Neuronal stem cell (in vitro differentiated cells): ENCODE measurements around the gene ZNF730.
"Not testable (repeated sequence)": the region's sequence is repeated elsewhere in the genome, so short reads cannot be mapped to it uniquely, and the experiment has no call there.

ENCODE experiments used
- DNase-seq: peaks from one replicate; pipeline ENCODE4 v3.0.0-alpha.2; 2013; ENCODE audit warnings: low spot score
- H2AFZ ChIP-seq: one replicate; pipeline ENCODE4 v1.6.1; 2013; ENCODE audit warnings: mild to moderate bottlenecking, low read length, inconsistent platforms
- H2AK5ac ChIP-seq: 2 replicates; pipeline ENCODE4 v1.6.1; 2013; ENCODE audit warnings: low read depth, mild to moderate bottlenecking, inconsistent platforms, low read length, moderate library complexity, mixed read lengths
- H2BK120ac ChIP-seq: 2 replicates; pipeline ENCODE4 v1.6.1; 2013; ENCODE audit warnings: low read depth, mild to moderate bottlenecking, inconsistent platforms, low read length, moderate library complexity, mixed read lengths
- H2BK12ac ChIP-seq: one replicate; pipeline ENCODE4 v1.6.1; 2013; ENCODE audit warnings: low read length, inconsistent platforms
- H2BK15ac ChIP-seq: 2 replicates; pipeline ENCODE4 v1.6.1; 2013; ENCODE audit warnings: mild to moderate bottlenecking, low read length, inconsistent platforms, mixed read lengths
- H2BK5ac ChIP-seq: one replicate; pipeline ENCODE4 v1.6.1; 2013; ENCODE audit warnings: inconsistent platforms, mild to moderate bottlenecking, low read length, moderate library complexity
- H3K14ac ChIP-seq: one replicate; pipeline ENCODE4 v1.6.1; 2013; ENCODE audit warnings: low read length, inconsistent platforms
- H3K18ac ChIP-seq: 2 replicates; pipeline ENCODE4 v1.6.1; 2013; ENCODE audit warnings: low read length, inconsistent platforms
- H3K23ac ChIP-seq: 2 replicates; pipeline ENCODE4 v1.6.1; 2013; ENCODE audit warnings: low read depth, mild to moderate bottlenecking, mixed read lengths, low read length, inconsistent platforms; ENCODE audit not compliant: poor library complexity
- H3K27ac ChIP-seq: replicated peaks from 3 replicates; pipeline ENCODE4 v1.5.1; 2013; ENCODE audit warnings: low read length, inconsistent platforms
- H3K27me3 ChIP-seq, 3 experiments: 2 replicates each; pipeline ENCODE4 v1.6.1; 2013; ENCODE audit warnings: low read length in 3 of 3, mild to moderate bottlenecking in 2 of 3, inconsistent platforms in 1 of 3, low read depth in 1 of 3, mixed read lengths in 1 of 3, moderate library complexity in 1 of 3; ENCODE audit not compliant: control insufficient read depth in 3 of 3, insufficient read depth in 3 of 3
- H3K36me3 ChIP-seq, 2 donors: replicated peaks in 1 of 2; 2 replicates each; pipeline ENCODE4 v1.6.1; 2013; ENCODE audit warnings: low read length in 2 of 2; ENCODE audit not compliant: control insufficient read depth in 2 of 2, insufficient read depth in 2 of 2
- H3K4ac ChIP-seq: 2 replicates; pipeline ENCODE4 v1.6.1; 2013; ENCODE audit warnings: inconsistent platforms, mild to moderate bottlenecking, low read length, moderate library complexity
- H3K4me1 ChIP-seq, 2 donors: 1 replicate in 1 of 2; 2 replicates in 1 of 2; pipeline ENCODE4 v1.6.1; 2013; ENCODE audit warnings: low read length in 2 of 2, low read depth in 1 of 2; ENCODE audit not compliant: control insufficient read depth in 2 of 2, insufficient read depth in 1 of 2
- H3K4me2 ChIP-seq: one replicate; pipeline ENCODE4 v1.6.1; 2013; ENCODE audit warnings: mild to moderate bottlenecking, low read length, inconsistent platforms; ENCODE audit not compliant: insufficient read depth, poor library complexity, severe bottlenecking
- H3K4me3 ChIP-seq, 2 donors: 2 replicates each; pipeline ENCODE4 v1.5.1; 2013; ENCODE audit warnings: low read length in 2 of 2, mild to moderate bottlenecking in 2 of 2, inconsistent platforms in 1 of 2, moderate library complexity in 1 of 2
- H3K79me1 ChIP-seq: one replicate; pipeline ENCODE4 v1.6.1; 2013; ENCODE audit warnings: low read depth, mild to moderate bottlenecking, inconsistent platforms, low read length, moderate library complexity
- H3K9ac ChIP-seq: one replicate; pipeline ENCODE4 v1.6.1; 2013; ENCODE audit warnings: mild to moderate bottlenecking, low read depth, low read length, inconsistent platforms; ENCODE audit not compliant: poor library complexity
- H3K9me3 ChIP-seq, 2 donors: replicated peaks in 1 of 2; 2 replicates each; pipeline versions ENCODE3 to v1.6.1; 2013; ENCODE audit warnings: low read length in 2 of 2, mild to moderate bottlenecking in 2 of 2, inconsistent platforms in 1 of 2, low read depth in 1 of 2, mixed read lengths in 1 of 2, moderate library complexity in 1 of 2; ENCODE audit not compliant: control insufficient read depth in 2 of 2, insufficient read depth in 1 of 2
- H4K8ac ChIP-seq: one replicate; pipeline ENCODE4 v1.6.1; 2013; ENCODE audit warnings: low read depth, mild to moderate bottlenecking, inconsistent platforms, low read length, moderate library complexity
- H4K91ac ChIP-seq: one replicate; pipeline ENCODE4 v1.6.1; 2013; ENCODE audit warnings: low read length, low read depth, mild to moderate bottlenecking, inconsistent platforms; ENCODE audit not compliant: poor library complexity
- WGBS, 2 donors: extraction: QIAGEN DNeasy Blood & Tissue Kit; methylation state at CpG; one replicate each; pipeline ENCODE4 v1.1.7; 2013; ENCODE audit warnings: missing lambda C conversion rate in 2 of 2, mixed read lengths in 1 of 2; ENCODE audit not compliant: insufficient read length in 2 of 2, insufficient replicate concordance in 1 of 2; ENCODE audit errors: extremely low coverage in 2 of 2; 5-methylcytosine and 5-hydroxymethylcytosine counted together

ZNF730 gene

DNA sequence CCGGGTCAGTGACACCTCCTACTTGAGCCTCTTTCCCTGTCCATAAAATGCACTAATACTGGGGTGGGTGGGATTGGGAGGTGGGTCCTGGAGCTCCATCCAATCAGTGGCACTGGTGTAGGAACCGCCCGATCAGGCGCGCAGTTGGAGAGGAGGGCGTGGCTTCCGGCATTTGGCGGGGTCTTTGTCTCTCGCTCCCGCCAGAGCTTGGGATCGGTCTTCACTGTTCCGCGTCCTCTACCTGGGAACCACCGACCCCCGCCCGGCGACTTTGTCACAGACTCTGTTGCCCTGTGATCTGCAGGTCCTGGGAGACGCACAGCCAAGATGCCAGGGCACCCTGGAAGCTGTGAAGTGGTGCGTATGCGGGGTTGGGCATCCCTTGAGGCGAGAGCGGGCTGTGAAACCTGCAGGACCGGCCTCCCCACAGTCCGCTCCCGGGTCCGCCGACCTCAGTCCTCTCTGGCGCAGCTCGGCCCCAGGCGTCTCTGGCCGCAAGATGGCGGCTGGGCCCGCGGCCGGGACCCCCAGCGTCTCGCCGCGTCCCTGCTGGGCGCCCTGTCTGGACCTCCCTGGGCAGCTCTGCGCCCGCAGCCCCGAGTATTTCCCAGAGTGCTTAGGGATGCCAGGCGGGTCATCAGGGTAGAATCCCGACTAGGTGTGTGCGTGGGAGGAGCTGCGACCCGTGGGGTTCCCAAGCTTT lies 41.6 kb upstream of the ZNF730 start:
- H3K79me1 ChIP-seq: peaks cover 3% of the 10 kb centered on the region
- no peak overlapping the region for H3K4ac ChIP-seq
- peak overlapping the region; percentile 95 for H4K91ac ChIP-seq
- no peak overlapping the region for H2BK5ac ChIP-seq
- H3K36me3 ChIP-seq: peaks cover 8 to 44% of the 10 kb centered on the region in 2 donors
- peak overlapping the region; percentile 98 for H3K27ac ChIP-seq
- H2AK5ac ChIP-seq: no peak overlapping the region
- H3K18ac ChIP-seq: peak overlapping the region; percentile 100
- H3K4me3 ChIP-seq: peak overlapping the region; percentile 90 to 95
- H2AFZ ChIP-seq: peak overlapping the region; percentile 95
- H3K9ac ChIP-seq: peak overlapping the region; percentile 100
- no CpG with 5 or more reads among the region's 48 CpGs for WGBS, 2 donors
- peak overlapping the region; percentile 43 for H4K8ac ChIP-seq
- peak overlapping the region; percentile 97 for H3K23ac ChIP-seq
- peak overlapping the region; percentile 100 for H3K14ac ChIP-seq
- H2BK12ac ChIP-seq: no peak overlapping the region
- no peak overlapping the region for H2BK120ac ChIP-seq
- H2BK15ac ChIP-seq: no peak overlapping the region
- no peaks in the 10 kb centered on the region for H3K27me3 ChIP-seq
- peak overlapping the region; percentile 58 for H3K4me2 ChIP-seq
- peaks cover 0 to 1% of the 10 kb centered on the region in 2 donors for H3K4me1 ChIP-seq
- DNase-seq: peak; percentile 81
- peaks cover 12 to 69% of the 10 kb centered on the region in 2 donors for H3K9me3 ChIP-seq

DNA sequence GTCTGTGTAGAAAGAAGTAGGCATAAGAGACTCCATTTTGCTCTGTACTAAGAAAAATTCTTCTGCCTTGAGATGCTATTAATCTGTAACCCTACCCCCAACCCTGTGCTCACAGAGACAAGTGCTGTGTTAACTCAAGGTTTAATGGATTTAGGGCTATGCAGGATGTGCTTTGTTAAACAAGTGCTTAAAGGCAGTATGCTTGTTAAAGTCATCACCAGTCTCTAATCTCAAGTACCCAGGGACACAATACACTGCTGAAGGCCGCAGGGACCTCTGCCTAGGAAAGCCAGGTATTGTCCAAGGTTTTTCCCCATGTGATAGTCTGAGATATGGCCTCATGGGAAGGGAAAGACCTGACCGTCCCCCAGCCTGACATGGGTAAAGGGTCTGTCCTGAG lies 39.0 kb upstream of the ZNF730 start:
- H3K36me3 ChIP-seq: peaks cover 21 to 70% of the 10 kb centered on the region in 2 donors
- not testable (repeated sequence) for H3K4me3 ChIP-seq
- WGBS, 2 donors: no CpG with 5 or more reads among the region's 2 CpGs

DNA sequence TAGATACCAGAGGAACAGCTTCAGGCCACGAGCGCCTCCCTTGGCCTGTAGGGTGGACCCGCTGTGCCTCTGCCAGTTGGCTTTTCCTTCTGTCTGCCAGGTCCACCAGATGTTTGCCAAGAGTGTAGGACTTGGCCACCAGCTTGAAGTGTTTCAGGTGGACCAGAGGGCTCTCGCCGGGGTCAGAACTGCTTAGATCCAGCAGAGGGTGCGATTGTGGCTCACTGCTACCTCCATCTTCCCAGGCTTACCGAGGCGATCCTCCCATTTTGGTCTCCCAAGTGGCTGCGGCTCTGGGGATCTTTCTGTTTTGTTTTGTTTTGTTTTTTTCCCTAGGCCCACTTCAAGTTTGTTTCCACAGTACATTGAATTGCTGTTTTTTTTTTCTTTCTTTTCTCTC lies 23.0 kb upstream of the ZNF730 start:
- Histone ChIP-seq H3K4me2 (no peak overlapping the region), H3K4me1 (no peaks in the 10 kb centered on the region), H2BK12ac (no peak overlapping the region), H2BK120ac (no peak overlapping the region), H2BK5ac (no peak overlapping the region), H2AK5ac (no peak overlapping the region), H3K27ac (no peak overlapping the region), H3K9ac (no peak overlapping the region), H4K8ac (no peak overlapping the region), H3K9me3 (peaks cover 14 to 96% of the 10 kb centered on the region in 2 donors), H3K23ac (no peak overlapping the region), H3K4me3 (no peak overlapping the region), H3K36me3 (peaks cover 55 to 98% of the 10 kb centered on the region in 2 donors), H3K79me1 (peaks cover 11% of the 10 kb centered on the region), H2AFZ (no peak overlapping the region), H4K91ac (no peak overlapping the region), H3K27me3 (no peaks in the 10 kb centered on the region), H2BK15ac (no peak overlapping the region), H3K4ac (no peak overlapping the region), H3K14ac (no peak overlapping the region), H3K18ac (no peak overlapping the region)
- no peak for DNase-seq
- WGBS, 2 donors: no CpG with 5 or more reads among the region's 9 CpGs

More for the DNA sequence above, 39.0 kb upstream of the ZNF730 start:
- not testable (repeated sequence) for H3K79me1 ChIP-seq, H4K91ac ChIP-seq, H2BK12ac ChIP-seq, H2BK120ac ChIP-seq, H2AK5ac ChIP-seq, H2BK5ac ChIP-seq, H3K23ac ChIP-seq, H3K27me3 ChIP-seq, DNase-seq, H2BK15ac ChIP-seq, H3K9ac ChIP-seq, H3K18ac ChIP-seq, H2AFZ ChIP-seq, H3K4me1 ChIP-seq, H3K4ac ChIP-seq, H4K8ac ChIP-seq, H3K27ac ChIP-seq, H3K4me2 ChIP-seq, H3K14ac ChIP-seq
- H3K9me3 ChIP-seq: peaks cover 12 to 81% of the 10 kb centered on the region in 2 donors

DNA sequence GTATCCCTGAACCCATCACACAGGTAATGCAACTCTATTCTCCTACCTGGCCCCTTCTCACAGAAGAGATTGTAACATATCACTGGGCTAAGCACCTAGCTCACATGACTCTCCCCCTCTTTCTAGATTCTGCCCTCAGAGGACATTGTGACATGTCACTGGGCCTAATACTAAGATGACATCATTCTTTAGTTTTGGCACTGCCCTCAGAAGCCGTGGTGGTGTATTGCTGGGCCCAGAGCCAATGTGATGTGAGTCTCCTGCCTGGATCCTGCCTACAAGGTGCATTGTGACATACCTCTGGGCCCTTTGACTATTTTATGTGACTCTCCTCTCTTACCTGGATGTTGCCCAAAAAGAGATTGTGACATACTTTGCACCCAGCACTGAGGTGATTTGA lies 21.4 kb upstream of the ZNF730 start:
- no peaks in the 10 kb centered on the region for H3K4me1 ChIP-seq
- H2AK5ac ChIP-seq: no peak overlapping the region
- no peak overlapping the region for H3K4me2 ChIP-seq
- H3K79me1 ChIP-seq: peaks cover 11% of the 10 kb centered on the region
- H3K9me3 ChIP-seq: peaks cover 7 to 85% of the 10 kb centered on the region in 2 donors
- no peak for DNase-seq
- no CpG with 5 or more reads among the region's 1 CpG for WGBS, 2 donors
- no peak overlapping the region for H3K4me3 ChIP-seq
- no peak overlapping the region for H2BK5ac ChIP-seq
- no peak overlapping the region for H2AFZ ChIP-seq
- H3K9ac ChIP-seq: no peak overlapping the region
- no peak overlapping the region for H2BK12ac ChIP-seq
- no peak overlapping the region for H4K8ac ChIP-seq
- peaks cover 61 to 99% of the 10 kb centered on the region in 2 donors for H3K36me3 ChIP-seq
- H4K91ac ChIP-seq: no peak overlapping the region
- no peak overlapping the region for H3K23ac ChIP-seq
- H3K18ac ChIP-seq: no peak overlapping the region
- H2BK120ac ChIP-seq: no peak overlapping the region
- no peaks in the 10 kb centered on the region for H3K27me3 ChIP-seq
- H3K14ac ChIP-seq: no peak overlapping the region
- H2BK15ac ChIP-seq: no peak overlapping the region
- H3K27ac ChIP-seq: no peak overlapping the region
- H3K4ac ChIP-seq: no peak overlapping the region
